GM11168 (cell line): Measurements from ENCODE around the gene FBXL5.

Experiments used
- in situ Hi-C: fragments of 300-500 bp; cut with MboI; formaldehyde crosslinking; loops from one replicate; pipeline ENCODE4 v1.12.0; 2022; ENCODE audit warnings: low sequenced_read_pairs; ENCODE audit not compliant: unreplicated experiment

Gene FBXL5

GRCh38 chr4:15655223-15656037 lies at the start of gene FBXL5:
Gene FBXL5, minus strand, starts transcription at chr4:15655357. Its CDS starts 70 bp downstream, at chr4:15655287.
- in situ Hi-C loops, result no loop called here

GRCh38 chr4:15704129-15704528 lies 49.0 kb upstream of the FBXL5 start:
- in situ Hi-C loops, result no loop called here

GRCh38 chr4:15703439-15703838 lies 48.3 kb upstream of the FBXL5 start:
- in situ Hi-C loops, result no loop called here

GRCh38 chr4:15702941-15703403 lies 47.8 kb upstream of the FBXL5 start, which contains the start of gene BST1:
Gene BST1, plus strand, starts transcription at chr4:15703065. Its CDS starts 80 bp downstream, at chr4:15703145.
- in situ Hi-C loops, result no loop called here

DNA sequence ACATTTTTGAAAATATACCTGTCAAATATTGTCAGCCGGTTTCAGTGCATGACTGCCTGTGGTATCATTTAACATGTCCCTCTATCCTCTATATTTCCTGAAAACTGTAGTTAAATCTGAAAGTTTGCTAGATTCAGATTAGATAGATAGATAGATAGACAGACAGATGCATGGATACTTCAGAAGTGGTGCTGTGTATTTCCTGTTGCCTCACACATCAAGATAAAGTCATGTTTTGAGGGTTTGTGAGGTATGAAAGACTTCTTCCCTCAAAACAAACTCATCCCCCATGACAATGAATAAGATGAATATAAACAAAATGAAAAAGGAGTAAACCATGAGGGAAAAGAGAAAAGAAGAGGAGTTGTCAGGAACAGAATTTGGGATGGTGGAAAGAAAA lies 41.7 kb upstream of the FBXL5 start:
- in situ Hi-C loops, result no loop called here

DNA sequence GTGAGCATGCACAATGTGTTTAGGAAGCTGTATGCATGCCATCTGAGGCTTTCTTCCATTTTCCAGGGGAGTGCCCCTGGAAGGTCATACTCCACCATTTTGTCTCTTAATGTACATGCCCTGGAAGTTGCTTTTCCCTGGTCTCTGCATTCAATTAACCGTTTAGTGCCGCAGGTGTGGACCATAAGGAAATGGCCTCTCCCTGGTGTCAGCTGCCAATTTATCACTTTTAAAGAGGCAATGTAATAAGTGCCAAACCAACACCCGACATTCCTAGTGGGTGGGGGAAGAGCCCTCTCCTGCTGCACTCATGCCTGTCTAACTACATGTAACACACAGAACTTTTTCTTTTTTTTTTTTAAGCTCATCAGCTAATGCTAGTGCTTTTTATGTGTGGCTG lies 40.6 kb upstream of the FBXL5 start:
- in situ Hi-C loops, result no loop called here

DNA sequence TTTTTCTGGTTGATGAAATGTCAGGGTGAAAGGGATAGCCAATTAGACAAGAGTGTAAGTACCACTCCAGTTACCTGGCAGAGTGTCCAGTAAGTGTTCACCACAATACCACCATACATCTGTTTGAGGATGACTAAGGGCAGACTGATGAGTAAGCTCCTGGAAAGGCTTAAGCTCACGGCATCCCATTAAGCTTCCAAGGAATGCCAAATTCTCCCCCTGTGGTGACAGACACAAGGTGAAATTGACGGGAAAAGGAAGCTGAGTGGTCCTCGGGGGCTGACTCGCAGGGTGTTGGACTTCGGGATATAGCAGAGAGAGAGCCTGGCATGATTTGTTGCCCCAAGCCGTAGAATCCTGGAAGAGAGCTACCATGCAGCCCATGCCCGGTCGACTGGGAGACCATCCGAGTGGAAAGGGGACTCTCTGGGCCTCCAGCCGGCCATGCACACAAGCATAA lies 40.1 kb upstream of the FBXL5 start:
- in situ Hi-C loops, result no loop called here

DNA sequence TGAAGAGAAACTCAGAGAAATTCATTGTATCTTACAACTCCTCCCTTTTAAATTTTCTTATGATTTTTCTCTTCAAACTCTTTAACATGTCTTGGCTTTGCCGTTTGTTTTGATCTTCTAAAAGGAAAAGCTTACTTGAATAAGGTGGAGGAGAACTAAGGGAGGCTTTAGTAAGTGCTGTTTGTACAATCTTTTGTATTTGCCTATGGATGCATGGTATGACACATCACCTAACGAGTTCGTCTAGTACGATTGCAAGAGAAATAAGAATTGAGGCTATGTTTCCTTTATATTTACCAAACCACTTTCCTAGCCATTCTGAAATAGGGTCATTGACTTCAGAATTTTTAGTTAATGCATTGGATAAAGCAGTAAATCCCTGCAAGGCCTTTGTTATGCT lies 39.3 kb upstream of the FBXL5 start:
- in situ Hi-C loops, result no loop called here

DNA sequence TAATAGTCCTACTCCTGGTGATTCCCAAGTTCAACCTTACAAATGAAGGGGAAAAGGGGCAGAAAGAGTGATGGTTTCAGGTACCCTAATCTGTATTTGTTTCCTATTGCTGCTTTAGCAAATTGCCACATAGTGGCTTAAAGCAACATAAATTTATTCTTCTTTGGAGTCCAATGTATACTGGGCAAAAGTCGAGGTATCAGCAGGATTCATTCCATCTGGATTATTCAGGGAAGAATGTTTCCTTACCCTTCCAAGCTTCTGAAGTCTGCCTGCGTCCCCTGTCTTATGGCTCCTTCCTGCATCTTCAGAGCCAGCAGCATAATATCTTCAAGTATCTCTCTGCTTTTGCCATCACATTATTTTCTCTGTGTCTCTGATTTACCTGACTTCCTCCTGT lies 37.4 kb upstream of the FBXL5 start:
- in situ Hi-C loops, result no loop called here

DNA sequence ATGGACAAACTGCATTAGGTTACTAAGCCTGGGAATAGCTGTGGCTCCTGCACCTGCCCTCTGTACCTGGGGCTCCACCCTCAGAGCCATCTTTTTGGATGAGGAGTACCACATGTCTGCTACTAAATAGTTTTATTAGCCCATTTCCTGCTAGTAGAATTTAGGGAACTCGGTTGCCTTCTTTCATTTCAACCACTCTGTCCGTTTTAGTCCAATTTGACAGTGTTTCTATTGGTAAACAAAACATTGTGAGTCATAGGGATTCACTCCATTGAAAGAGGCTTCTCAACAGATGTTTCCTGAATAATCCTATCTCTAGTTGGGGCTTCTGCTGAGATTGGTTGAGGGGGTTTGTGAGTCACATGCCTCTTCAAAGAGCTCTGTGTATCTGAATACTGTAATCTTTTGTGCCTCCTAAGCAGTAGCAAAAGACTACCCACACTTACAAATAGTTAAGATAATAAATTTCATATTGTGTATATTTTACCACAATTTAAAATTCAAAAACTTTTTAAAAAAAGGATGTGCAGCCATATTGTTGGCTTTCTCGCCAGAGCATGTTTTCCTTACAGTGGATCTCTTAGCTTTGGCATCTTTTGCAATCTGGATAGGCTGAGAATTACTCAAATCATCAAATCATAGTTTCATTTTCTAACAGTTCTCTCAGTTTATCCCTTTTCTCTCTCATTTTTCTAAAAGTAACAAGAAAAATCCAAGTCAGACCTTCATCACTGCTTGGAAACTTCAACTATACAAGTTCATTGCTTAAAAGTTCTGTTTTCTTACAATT lies 36.4 kb upstream of the FBXL5 start:
- in situ Hi-C loops, result no loop called here

DNA sequence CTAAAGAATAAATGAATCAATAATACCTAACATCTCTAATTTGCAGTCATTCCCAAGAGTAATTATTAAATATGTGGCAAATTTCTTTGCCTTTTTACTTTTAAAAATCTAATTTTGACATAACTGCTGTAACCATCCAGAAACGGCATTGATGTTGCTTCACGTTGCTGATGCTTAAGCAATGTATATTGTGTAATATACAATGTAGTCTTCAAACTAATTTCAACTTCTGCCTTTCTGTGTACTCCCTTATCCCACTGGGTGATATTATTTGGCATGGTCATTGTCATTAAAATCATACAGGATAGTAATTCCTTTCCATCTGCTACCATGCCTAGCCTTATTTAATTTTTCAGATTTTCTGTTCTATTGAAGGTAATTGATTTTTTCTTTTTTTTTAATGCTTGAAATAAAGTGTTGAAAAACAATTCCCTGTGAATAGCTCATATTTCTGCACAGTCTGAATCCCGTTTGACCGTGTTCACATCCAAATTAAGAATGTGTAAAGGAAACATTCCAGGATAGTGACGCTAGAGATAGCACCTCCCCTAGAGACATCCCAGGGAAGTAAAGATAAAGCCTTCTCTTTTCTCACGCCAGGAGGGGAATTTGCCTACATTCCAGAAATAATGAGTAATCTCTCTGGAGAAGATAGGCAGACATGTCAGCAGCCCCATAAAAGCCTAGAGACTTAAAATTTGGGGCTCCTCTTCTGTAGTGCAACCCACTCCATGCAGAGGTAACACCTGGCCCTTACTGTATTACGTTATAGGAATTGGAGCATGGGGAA lies 35.1 kb upstream of the FBXL5 start:
- in situ Hi-C loops, result no loop called here

DNA sequence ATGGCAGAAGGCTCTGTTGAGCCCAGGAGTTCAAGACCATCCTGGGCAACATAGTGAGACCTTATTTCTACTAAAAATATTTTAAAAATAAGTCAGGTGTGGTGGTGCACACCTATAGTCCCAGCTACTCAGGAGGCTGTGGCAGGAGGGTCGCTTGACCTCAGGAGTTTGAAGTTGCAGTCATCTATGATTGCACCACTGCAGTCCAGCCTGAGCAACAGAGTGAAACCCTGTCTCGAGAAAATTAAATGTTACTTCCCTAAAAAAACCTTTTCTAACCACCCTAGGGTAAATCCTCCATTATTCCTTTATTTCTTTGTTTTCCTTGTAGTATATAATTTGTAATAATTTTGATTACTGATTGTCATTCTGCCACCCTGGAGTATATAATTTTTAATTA lies 34.4 kb upstream of the FBXL5 start:
- in situ Hi-C loops, result no loop called here

GRCh38 chr4:15688051-15688450 lies 32.9 kb upstream of the FBXL5 start:
- in situ Hi-C loops, result no loop called here

GRCh38 chr4:15684498-15684897 lies 29.3 kb upstream of the FBXL5 start:
- in situ Hi-C loops, result no loop called here

DNA sequence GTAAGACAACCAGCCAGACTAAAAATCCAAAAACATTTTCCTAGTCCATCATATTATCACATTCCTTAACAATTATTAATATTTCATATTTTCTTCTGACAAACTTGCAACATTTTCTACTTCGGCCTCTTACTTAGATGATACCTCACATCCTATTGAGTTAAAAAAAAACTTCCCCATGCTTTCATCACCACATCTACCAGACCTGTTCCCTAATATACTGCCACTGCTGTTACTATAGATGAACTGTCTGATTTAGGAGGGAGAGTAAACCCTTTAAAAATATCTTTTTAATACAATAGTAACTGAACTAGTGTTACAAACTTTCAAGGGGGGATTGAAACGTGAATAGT lies 28.0 kb upstream of the FBXL5 start:
- in situ Hi-C loops, result no loop called here

DNA sequence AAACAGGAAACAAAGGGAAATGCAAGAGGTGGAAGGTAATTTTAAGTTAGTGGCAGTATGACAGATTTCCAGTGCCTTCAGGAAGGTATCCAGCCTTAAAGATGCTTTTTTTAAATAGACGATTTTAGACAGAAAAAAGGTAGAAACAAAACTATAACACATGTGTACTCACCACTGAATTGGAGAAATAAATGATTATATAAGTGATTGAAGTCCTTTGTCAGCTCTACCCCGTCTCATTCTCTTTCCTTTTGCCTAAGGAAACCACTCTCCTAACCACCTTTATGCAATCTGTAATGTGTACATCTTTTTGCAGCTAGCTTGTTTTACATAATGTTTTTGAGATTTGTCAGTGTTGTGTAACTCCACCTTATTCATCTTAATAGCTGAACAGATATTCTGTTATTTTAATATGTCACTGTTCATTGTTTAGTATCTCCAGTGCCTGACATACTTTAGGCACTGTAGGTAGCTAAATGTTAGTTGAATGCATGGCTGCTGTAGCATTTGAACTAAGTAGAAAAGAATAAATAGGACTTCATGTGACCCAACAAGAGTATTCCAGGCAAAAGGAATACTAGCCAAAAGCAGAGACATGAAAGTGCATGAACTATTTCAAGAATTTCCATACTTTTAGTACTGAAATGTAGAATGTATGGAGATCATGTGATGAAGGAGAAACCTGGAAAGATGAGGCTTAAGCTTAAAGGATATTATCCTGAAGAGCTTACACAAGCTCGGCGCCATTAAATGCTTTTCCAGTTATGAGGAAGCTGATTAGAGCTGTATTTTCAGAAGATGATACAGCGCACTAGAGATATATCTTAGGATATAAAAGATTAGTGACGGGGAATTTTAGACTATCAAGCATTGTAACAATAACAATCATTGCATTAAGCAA lies 27.3 kb upstream of the FBXL5 start:
- in situ Hi-C loops, result no loop called here

GRCh38 chr4:15681372-15682241 lies 26.4 kb upstream of the FBXL5 start, which contains the start of gene FAM200B:
Gene FAM200B, plus strand, starts transcription at chr4:15681827. Its CDS starts 5,151 bp downstream, at chr4:15686978.
- in situ Hi-C loops, result no loop called here

GRCh38 chr4:15681067-15681371 lies 25.9 kb upstream of the FBXL5 start:
- in situ Hi-C loops, result no loop called here

DNA sequence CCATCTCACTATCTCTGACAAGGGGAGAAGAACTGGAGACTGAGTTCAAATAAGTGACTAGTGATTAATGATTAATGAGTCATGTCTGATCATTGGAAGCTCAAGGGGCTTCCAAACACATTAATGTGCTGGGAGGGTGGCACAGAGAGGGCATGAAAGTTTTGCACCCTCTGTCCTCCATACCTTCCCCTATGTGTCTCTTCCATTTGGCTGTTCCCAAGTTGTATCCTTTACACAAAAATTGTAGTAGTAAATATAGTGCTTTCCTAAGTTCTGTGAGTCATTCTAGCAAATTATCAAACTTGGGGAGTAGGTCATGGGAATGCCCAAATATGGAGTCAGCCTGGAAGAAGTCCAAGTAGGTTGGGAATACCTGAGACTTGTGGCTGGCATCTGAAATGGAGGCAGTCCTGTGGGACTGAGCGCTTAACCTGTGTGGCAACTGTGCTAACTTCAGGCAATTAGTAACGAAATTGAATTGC lies 22.4 kb upstream of the FBXL5 start:
- in situ Hi-C loops, result no loop called here
